Astrocyte of the spinal cord (primary cell): ENCODE data around the gene MYH8.

Source experiments
- DNase-seq: peaks from one replicate; pipeline ENCODE4 v3.0.0; 2011; ENCODE audit warnings: low read depth, low spot score
- H3K4me3 ChIP-seq: 2 replicates; pipeline ENCODE4 v1.5.1; 2011; ENCODE audit warnings: low read depth, mild to moderate bottlenecking, low read length, moderate library complexity
- in situ Hi-C: cut with HindIII; loops from 2 replicates; pipeline ENCODE4 v1.10.0; 2017; ENCODE audit warnings: low sequenced_read_pairs
- TF ChIP-seq, protein P1 (sequence below): IDR thresholded peaks from 2 replicates; pipeline ENCODE4 v1.5.1; 2012; ENCODE audit warnings: low read depth, mild to moderate bottlenecking, low read length, inconsistent platforms

MYH8 gene

GRCh38 chr17:10420811-10421210, 939 bp downstream of the MYH8 start:
- no peak overlapping the region for H3K4me3 ChIP-seq
- in situ Hi-C loops = no loop called here
- TF ChIP-seq, protein P1, sequence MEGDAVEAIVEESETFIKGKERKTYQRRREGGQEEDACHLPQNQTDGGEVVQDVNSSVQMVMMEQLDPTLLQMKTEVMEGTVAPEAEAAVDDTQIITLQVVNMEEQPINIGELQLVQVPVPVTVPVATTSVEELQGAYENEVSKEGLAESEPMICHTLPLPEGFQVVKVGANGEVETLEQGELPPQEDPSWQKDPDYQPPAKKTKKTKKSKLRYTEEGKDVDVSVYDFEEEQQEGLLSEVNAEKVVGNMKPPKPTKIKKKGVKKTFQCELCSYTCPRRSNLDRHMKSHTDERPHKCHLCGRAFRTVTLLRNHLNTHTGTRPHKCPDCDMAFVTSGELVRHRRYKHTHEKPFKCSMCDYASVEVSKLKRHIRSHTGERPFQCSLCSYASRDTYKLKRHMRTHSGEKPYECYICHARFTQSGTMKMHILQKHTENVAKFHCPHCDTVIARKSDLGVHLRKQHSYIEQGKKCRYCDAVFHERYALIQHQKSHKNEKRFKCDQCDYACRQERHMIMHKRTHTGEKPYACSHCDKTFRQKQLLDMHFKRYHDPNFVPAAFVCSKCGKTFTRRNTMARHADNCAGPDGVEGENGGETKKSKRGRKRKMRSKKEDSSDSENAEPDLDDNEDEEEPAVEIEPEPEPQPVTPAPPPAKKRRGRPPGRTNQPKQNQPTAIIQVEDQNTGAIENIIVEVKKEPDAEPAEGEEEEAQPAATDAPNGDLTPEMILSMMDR = no peak
- DNase-seq = no peak

DNA sequence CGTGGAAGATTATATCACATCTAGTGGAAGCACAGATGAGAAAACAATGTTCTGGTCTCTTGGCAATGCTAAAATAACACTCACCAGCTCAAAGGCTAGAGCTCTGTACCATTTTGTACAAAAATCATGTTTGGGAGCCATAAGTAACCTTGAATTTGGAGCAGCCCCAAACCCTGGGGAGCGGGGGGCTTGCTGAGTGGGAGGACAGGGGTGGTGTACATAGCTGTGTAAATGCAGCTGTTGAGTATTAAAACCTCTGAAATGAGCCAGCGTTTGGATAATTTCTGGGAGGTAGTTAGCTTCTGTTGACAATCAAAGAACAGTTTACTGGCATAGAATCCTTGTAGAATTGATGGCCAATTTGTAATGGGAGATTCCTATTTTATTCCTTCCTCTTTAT, 4.3 kb downstream of the MYH8 start:
- TF ChIP-seq, protein P1 = no peak
- in situ Hi-C loops = no loop called here
- no peak overlapping the region for H3K4me3 ChIP-seq
- DNase-seq = no peak

- H3K4me3 ChIP-seq = no peak overlapping the region
- in situ Hi-C loops = no loop called here
- TF ChIP-seq, protein P1 = no peak
- DNase-seq = no peak
These were observed 6.6 kb downstream of the MYH8 start for GRCh38 chr17:10415161-10415560.

DNA sequence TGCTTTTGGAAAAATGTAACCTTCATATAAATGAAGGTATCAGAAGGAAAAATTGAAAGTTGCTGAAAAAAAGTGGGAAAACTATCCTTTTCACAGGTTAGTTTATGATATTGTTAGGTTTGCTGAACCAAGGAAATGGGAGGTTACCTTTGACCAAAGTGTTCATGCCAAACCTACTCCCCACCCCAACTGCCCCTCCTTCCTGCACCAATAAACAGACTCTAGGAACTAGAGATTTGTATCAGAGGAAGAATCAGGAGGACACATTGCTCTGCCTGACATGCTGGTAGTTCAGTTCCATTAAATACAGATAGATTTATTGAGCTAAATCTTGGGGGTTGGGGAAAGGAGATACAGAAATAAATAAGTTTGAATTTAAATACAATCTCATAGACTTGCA, 18.2 kb downstream of the MYH8 start:
- no peak for DNase-seq
- no peak overlapping the region for H3K4me3 ChIP-seq
- TF ChIP-seq, protein P1 = no peak
- in situ Hi-C loops = no loop called here

- H3K4me3 ChIP-seq = no peak overlapping the region
These were observed 23.4 kb downstream of the MYH8 start for GRCh38 chr17:10398352-10398751.

DNA sequence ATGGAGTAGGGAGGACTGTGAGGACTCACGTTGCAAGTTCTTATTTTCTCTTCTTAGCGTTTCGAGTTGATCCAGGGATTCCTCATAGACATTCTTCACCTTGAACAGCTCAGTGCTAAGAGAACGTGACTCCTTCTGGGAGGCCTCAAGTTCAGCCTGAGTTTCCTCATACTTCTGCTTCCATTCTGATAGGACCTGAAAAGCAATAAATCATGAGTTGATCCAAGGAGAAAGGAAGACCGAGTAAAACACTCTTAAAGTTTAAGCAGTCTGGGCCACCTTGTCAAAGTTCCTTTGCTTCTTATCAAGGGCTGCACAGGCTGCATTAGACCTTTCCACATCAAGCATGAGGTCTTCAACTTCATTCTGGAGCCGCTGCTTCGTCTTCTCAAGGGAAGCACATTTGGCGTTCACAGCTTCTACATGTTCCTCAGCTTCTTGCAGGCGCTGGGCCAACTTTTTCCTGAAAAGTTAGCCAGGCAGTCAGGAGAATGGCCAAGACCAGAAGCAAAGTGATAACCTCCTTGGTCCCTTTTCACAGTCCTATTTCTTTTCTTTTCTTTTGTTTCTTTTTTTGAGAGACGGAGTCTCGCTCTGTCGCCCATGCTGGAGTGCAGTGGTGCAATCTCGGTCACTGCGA, 25.1 kb downstream of the MYH8 start:
- TF ChIP-seq, protein P1 = no peak
- no peak overlapping the region for H3K4me3 ChIP-seq
- in situ Hi-C loops = no loop called here
- DNase-seq = no peak

More at GRCh38 chr17:10398352-10398751, 23.4 kb downstream of the MYH8 start:
- in situ Hi-C loops = no loop called here
- no peak for DNase-seq
- TF ChIP-seq, protein P1 = no peak
